NCI-H128 (cell line): ENCODE data around the gene FUT7.

ENCODE experiments used
- DNase-seq: peaks from one replicate; lab custom pipeline; 2025; ENCODE audit not compliant: unreplicated experiment; lab: John Stamatoyannopoulos, UW

Gene FUT7

DNA sequence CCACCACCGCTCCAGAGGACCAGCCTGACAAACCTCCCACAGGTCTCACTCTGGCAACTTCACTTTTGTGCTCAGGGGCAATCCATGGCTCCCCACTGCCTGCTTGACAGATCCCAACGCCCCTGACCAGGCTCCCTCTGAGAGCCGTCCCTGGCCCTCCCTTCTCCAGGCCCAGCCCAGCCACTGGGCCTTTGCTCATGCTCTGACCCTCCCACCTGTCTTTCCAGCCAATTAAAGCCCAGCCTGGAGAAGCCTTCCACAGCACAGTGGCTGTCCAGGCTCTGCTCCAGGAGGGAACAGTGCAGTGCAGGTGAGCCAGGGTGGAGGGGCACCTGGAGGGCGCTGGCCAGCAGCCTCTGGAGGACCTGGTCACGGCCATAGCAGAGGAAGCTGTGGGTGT is 18.7 kb upstream of the FUT7 start:
- DNase-seq: no peak

DNA sequence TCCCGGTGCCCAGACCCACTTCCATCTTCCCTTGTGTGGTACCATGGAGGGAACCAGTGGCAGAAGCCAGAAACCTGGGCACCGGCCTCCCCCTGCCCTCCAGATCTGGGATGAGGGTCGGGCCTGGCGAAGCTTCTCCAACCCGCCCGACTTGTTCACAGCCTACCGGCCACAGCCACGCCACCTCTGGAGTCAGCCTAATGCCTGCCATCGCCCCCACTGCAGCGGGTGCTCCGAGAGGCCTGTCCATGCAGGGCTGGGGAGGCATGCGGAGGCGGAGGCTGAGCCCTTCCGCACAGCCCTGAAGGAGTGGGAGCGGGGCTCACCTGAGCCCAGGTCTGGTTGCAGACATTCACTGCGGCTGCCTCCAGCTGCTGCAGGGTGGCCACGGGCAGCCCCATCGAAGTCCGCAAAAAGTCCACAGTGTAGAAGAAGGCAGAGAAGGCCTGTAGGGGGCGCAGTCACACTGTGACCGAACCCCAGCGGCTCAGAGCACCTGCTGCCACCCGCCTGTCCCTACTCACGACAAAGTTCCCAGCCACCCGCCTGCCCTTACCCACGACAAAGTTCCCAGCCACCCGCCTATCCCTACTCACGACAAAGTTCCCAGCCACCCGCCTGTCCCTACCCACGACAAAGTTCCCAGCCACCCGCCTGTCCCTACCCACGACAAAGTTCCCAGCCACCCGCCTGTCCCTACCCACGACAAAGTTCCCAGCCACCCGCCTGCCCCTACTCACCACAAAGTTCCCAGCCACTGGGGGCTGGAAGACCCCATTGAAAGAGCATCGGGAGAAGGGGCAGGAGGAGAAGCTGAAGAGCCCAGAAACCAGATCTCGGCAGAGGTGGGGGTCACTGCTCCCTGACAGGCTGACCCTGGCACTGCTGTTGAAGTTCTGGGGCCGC is 17.9 kb upstream of the FUT7 start:
- no peak for DNase-seq

DNA sequence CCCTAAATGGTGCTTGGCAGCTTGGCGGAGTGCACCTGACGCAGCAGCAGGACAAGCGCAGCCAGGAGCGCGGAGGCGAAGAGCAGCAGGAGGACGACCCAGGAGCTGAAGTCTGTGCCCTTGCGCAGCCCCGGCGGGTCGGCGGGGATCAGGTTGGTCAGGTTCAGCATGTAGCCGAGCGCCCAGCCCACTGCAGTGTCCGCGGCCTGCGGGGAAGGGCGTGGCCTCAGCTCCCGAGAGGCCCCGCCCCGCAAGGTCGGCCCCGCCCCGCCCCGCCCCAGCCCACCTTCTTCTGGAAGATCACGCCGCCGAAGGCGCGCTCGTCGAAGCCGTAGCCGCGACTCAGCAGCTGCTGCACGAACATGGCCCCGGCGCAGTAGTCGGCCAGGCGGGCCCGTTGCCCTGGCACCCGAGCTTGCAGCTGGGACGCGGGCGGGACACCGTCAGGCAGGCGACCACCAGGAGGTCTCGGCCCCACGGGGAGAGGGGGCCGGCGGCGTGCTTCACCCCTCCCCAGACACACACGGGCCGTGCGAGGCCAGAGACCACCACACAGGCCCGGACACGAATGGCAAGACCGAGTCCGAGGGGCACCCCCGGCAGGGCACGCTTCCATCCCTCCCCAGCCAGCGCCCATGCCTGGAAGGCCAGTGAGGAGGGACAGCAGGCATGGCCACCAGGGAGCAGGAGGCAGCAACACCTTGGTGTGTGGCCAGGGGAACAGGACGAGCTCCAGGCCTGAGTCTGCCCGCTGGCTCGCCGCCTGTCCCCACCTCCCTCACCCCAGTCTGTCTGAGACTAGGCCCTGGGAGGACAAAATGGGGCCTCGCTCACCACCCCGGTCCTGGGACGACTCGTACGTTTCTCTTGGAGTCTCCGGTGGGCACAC is 17.0 kb upstream of the FUT7 start:
- DNase-seq: no peak

DNA sequence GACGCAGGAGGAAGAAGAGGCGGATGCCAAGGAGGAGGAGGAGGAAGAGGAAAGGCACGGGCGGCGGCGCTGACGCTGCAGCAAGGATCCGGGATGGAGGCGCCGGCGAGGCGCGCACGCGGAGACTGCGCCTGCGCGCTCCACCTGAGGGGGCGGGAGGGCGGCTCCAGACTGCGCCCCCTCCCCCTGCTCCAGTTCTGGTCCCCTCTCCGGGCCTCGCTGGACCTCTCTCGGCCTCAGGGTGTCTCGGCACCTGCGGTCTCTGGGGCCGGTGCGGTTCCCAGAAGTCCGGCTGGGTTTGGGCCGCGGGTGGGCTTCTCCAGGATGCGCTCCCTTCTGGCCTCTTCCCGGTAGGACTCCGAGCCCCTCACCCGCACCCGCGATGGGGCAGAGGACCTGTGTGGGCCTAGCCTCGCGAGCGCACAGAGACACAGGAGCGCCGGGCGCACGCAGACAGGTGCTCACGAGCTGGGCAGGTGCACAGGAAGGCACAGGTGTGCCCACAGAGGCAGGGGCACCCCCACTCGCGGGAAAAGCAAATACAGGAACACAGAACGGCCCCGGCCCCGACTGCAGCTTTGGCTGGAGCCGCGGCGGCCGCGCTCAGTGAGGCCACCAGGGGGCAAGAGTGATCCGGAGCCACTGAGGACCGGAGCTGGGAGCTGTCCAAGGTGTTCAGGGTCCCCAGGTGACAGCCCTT is 14.3 kb upstream of the FUT7 start, which contains the start of gene NPDC1:
Gene NPDC1, minus strand, starts transcription at position 90 of the 700 bp plus-strand sequence. CDS start 188 bp downstream, outside the sequence.
- DNase-seq: peak; percentile 61

DNA sequence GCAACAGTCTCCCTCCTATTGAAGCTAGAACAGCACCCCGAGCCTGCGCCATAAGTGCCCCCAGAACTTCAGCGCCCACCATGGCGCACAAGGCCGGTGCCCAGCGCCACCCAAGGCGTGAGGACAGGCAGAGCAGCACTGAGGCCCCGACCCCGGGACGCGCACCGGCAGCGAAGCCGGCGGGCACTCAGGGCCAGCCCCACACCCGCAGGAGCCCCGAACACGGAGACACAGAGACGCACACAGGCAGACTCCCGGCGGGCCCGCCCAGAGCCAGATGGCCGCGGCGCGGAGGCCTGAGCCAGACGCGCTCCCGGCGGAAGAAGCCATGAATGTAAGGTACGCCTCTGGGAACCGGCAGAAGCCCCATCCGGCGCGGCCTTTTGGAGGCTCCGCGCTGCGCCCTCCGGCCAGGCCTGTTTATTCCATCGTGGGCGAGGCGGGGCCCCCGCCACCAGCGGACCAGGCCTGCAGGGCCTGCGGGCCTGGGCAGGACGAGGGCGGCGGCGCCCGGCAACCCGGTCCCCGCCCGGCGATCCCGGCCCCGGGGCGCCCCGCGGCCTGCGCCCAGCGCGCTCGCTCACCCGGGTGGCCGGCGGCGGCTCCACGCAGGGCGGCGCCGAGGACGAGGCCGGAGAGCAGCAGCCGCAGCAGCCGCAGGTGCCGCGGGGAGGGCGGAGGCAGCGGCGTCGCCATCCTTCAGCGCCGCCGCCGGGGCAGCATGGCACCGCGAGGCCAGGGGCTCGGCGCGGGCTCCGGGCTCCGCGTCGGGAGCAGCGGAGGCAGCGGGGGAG is 13.6 kb upstream of the FUT7 start:
- DNase-seq: no peak

DNA sequence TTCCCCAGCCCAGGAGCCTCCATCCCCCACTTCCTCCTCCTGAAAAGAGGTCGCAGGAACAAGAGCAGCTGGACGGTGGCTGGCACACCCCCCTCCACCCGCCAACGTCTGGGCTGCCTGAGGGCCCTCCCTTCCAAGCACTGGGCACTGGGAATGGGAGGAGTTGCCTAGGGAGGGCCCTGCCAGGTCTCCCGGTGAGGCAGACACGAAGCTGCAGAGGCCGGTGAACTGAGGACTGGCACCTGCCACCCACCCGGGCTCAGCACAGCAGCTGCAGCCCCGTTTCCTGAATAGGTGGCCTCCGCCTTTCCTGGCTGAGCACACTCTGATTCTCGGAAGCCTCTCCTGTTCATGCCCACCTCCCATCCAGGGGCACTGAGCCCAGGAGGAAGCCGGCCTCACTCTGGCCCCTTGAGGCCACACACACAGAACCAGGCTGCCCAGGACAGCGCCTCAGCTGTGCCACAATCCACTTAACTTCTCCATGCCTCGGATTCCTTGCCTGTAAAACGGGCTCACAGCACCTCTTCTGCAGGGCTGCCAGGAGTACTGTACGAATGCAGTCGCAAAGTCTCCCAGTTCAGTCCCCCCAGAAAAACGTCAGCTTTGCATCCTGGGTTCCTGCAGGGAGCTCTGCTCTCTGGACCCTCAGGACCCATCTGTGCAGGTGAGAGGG is 12.8 kb upstream of the FUT7 start:
- peak; percentile 34 for DNase-seq

DNA sequence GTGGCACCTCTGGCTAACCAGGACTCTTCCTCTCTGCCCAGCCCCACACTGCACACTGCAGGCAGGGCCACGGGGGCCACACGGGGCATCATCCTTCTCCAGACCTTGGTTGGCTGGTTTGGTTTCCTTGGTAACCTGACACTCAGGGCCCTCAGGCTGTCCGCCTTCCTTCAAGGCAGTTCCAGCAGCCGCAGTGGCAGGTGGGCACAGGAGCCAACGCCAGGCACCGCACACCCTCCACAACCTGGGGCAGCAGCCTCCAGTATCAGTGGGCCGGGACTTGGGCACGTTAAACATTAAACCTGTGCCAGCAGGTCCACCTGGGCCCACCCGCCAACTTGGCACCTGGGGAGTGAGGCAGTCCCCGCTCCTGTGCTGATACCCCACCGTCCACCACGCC is 12.1 kb upstream of the FUT7 start:
- DNase-seq: no peak

DNA sequence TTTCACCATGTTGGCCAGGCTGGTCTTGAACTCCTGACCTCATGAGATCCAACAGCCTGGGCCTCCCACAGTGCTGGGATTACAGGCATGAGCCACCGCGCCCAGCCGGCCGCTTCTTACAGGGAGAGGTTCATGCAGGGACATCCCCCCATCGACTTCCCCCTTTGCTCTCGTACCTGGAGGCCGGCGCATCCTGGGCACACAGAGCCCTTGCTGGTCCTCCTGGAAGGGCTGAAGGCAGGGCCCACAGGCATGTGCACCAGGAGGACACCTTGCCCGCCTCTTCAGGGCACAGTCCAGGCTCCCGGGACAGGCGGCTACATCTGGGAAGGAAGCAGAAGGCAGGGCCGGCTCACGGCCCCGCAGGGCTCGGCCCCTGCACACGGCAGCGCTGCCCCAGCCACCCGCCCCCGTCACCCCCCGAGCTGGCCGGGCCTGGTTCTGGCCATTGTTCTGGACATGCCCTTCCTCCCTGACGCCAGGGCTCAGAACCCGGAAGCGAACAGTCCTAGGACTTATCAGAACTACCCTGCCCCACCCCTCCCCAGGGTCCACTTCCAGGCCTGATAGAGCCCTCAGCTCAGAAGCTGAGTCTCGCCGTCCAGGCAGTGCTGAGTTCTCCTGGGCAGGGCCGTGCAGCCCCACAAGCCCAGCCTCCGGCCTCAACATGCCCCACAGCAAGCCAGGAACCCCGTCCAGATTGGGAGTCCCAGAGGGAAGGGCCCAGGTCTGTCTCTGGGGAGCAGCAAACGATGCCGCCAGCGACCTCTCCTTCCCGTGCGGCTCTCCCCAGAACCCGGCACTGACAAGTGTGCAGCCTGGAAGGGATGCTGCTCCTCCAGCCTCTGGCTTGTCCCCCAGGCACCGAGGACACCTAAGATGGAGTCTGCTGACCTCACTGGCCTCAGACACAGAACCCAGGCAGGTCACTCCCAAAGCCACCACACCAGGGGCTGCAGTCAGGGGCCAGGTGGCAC is 11.2 kb upstream of the FUT7 start:
- no peak for DNase-seq

DNA sequence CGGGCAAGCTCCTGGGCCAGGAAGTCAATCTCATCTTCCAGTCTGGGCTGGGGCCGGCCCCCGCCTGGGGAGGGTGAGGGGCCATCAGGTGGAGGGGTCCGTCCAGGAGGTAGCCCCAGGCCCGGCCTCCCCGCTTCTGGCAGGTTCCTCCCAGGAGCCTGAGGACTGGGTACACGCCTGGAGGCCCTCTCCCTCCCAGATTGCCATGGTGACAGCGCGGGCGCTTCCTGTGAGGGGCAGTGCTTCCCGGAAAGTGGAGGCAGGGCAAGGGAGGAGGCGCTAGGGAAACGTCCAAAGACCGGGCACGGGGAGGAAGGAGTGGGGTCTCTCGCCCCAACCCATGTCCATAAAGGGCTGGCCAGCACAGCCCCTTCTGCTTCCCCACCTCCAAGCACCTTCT is 9.2 kb upstream of the FUT7 start:
- DNase-seq: no peak

DNA sequence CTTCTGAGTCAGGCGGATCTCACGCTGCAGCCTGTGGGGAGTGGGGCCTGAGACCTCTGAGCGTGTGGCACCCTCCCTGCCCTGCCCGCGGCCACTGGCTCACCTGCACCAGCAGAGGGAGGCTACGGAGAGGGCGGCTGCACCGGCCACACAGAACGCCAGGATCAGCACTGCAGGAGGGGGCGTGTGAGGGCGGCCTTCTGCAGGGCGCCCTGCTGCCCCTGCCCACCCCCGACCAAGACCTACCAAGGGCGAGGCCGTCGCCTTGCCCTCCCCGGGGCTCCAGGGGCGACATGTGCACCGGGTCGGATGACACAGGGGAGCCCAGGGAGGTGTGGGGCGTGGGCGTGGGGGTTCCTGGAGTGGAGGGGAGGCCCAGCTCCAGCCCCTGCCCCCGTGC is 8.7 kb upstream of the FUT7 start:
- DNase-seq: no peak

DNA sequence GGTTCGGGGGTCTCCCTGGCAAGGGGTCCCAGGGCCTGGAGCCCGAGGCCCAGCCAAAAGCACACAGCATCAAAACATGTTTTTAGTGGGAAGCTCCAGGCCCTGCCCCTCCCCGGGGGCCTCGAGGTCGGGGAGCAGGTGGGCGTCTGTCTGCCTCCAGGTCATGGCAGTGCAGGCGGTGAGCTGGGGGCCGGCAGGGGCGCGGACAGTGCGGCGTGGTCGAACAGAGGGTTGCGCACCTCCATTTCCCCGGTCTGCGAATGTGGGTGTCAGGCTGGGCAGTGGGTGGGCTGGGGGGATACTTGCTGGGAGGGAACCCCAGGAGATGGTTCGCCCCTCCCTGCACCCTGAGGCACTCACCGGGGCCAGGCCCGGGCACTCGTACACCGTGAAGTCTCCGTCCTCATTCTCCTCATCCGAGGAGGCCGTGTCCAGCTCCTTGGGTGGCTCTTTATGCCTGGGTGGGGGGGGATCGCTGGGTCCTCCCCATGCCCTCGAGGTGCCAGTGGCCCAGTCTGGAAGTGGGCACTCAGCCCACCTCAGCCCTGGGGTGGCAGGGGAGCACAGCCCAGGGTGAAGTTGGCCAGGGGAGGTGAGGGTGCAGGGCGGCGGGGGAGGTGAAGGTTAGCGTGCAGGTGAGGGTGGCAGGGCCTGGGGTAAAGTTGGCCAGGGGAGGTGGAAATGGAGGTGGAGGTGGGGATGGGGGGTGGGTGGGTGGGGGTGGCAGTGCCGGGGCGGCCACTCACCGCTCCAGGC is 7.9 kb upstream of the FUT7 start:
- DNase-seq: no peak

DNA sequence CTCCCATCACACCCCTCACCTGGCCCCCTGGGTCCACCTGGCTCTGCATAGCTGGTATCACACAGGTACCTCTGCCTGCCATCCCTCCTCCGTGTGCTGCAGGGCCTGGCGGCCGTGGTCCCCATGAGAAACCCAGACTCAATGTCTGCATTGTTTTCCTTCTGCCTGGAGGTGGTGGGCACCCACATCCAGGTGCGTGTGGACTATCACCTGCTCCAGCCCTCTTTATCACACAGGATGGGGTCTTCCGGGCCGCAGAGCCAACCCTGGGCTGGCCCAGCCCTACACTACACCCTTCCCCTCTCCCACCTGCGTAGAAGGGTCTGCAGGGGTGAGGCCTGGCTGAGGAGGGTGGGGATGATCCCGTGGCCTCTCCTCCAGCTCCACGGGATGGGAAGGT is 7.0 kb upstream of the FUT7 start:
- no peak for DNase-seq

DNA sequence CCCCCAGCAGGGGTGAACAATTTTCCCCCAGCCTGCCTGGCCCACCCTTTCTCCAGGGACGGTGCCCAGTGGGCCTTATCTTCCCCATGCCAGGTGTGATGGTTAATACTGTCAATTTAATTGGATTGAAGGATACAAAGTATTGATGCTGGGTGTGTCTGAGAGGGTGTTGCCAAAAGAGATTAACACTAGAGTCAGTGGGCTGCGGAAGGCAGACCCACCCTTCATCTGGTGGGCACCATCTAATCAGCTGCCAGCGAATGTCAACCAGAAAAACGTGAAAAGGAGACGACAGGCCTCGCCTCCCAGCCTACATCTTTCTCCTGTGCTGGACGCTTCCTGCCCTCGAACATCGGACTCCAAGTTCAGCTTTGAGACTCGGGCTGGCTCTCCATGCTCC is 5.6 kb upstream of the FUT7 start:
- DNase-seq: no peak

DNA sequence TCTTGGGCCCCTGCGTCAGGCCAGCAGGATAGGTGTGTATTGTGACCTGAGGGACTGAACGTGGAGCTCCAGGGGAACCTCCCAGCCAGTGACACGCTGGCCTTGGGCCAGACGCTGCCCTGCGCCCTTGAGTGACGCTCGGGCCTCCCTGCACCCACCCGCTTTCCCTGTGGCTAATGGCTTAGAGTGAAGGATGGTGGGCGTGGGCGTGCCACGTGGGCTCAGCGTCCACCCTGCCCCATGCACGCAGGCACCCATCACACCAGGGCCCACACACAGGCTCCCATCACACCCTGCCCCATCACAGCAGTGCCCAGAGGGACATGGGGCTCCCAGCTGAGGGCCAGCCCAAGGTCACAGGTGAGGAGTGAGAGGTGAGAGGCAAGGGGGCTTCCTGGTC is 5.1 kb upstream of the FUT7 start:
- DNase-seq: no peak

DNA sequence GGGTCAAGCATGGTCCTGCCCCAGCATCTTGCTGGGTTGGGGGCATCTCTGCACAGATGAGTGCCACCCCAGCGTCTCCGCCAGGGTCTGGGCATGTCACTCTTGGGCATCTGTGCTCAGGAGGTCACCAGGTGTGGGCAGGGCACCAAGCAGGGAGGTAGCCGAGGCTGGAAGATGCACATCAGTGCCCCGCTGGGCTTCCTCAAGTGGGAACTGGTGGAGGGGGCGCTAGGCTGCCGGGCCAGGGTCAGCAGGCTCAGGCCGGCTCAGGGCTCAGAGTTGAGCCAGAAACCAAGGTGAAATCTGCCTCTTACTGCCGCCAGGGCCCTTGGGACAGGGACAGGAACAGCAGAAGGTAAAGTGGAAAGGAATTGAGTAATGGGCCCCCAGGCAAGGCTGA is 4.0 kb upstream of the FUT7 start:
- no peak for DNase-seq

DNA sequence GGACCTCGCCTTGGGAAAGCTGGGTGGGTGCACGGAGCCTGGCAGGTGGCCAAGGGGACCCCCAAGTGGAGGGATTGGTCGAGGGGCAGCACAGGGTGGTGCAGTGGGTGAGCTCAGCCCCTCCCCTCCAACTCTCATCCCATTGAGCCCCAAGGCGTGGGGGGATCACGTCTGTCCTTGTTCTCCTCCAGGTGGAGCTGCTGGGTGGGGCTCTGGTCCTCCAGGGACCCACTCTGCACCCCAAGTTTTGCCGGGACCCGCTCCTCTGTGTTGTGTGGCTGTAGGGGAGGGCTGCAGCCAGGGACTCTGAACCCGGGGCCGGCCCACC is 3.6 kb upstream of the FUT7 start:
- no peak for DNase-seq

DNA sequence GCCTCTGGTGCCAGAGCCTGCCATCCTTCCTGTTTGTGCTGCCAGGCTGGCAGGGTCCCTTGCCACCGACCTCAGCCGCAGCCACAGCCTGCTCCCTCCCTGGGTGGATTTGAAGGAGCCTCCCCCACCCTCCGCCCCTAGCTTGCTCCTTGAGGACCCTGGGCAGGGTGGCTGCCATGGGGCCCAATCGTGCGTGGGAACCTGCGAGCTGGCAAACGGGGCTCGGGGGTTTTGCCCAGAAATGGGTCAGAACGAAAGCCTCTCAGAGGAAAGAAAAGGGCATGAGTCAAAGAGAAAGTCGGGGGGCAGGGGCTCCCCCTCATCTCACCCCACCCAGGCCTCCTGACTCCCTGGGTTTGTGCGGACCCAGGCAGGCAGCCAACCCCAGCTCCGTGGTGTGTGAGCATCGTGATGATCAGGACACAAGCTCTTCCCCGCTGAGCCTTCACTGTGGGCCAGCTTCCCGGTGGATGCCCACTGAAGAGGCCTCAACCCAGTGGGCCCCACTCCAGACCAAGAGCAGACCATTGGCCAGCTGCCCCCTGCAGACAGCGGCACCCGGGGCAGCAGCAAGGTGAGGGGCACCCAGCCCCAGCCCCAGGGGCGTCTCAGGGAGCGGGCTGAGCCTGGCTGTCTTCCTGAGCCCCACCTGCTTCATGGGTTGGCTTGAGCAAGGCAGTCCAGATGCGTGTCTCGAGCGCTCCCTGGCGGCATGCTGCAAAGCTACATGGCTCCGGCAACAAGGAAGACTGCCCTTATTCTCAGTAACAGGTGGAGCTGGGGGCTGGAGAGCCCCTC is 3.0 kb upstream of the FUT7 start:
- DNase-seq: peak; percentile 82
